ENCODE data around the gene ADD1. TPM values are rescaled to one million over a fixed set of nuclear protein-coding genes. Genes with fewer than 3 reads are reported as not detected.

Gene ADD1
- total RNA-seq, 1 donor from 2014 or later, result 212 TPM

GRCh38 chr4:2818351-2818939 lies 25.2 kb upstream of the ADD1 start:
- peak overlapping the region; percentile 50 for H3K27ac ChIP-seq (replicated peaks)
- no peak for DNase-seq
- H3K27me3 ChIP-seq (ENCODE audit: low read depth), result no peaks in the 10 kb centered on the region
- H3K4me3 ChIP-seq, result peak overlapping the region; percentile 67
- TF ChIP-seq, protein P1, sequence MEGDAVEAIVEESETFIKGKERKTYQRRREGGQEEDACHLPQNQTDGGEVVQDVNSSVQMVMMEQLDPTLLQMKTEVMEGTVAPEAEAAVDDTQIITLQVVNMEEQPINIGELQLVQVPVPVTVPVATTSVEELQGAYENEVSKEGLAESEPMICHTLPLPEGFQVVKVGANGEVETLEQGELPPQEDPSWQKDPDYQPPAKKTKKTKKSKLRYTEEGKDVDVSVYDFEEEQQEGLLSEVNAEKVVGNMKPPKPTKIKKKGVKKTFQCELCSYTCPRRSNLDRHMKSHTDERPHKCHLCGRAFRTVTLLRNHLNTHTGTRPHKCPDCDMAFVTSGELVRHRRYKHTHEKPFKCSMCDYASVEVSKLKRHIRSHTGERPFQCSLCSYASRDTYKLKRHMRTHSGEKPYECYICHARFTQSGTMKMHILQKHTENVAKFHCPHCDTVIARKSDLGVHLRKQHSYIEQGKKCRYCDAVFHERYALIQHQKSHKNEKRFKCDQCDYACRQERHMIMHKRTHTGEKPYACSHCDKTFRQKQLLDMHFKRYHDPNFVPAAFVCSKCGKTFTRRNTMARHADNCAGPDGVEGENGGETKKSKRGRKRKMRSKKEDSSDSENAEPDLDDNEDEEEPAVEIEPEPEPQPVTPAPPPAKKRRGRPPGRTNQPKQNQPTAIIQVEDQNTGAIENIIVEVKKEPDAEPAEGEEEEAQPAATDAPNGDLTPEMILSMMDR (IDR thresholded peaks at IDR 0.05; ENCODE audit: borderline replicate concordance), result no peak
- peaks cover 19% of the 10 kb centered on the region for H3K36me3 ChIP-seq
- peaks cover 10% of the 10 kb centered on the region for H3K9me3 ChIP-seq (replicated peaks)
- intact Hi-C loops (cut with micrococcal nuclease), result no loop called here
- peaks cover 30% of the 10 kb centered on the region for H3K4me1 ChIP-seq

GRCh38 chr4:2819244-2820215 lies 24.1 kb upstream of the ADD1 start:
- no peak overlapping the region for H3K27ac ChIP-seq (replicated peaks)
- H3K4me1 ChIP-seq, result peaks cover 35% of the 10 kb centered on the region
- no peaks in the 10 kb centered on the region for H3K27me3 ChIP-seq (ENCODE audit: low read depth)
- DNase-seq, result peak; percentile 4
- H3K9me3 ChIP-seq (replicated peaks), result peaks cover 10% of the 10 kb centered on the region
- H3K4me3 ChIP-seq, result peak overlapping the region; percentile 67
- peaks cover 30% of the 10 kb centered on the region for H3K36me3 ChIP-seq
- intact Hi-C loops (cut with micrococcal nuclease), result no loop called here
- TF ChIP-seq, protein P1 (IDR thresholded peaks at IDR 0.05; ENCODE audit: borderline replicate concordance), result no peak

GRCh38 chr4:2820216-2820982 lies 23.2 kb upstream of the ADD1 start:
- peaks cover 42% of the 10 kb centered on the region for H3K4me1 ChIP-seq
- H3K27me3 ChIP-seq (ENCODE audit: low read depth), result no peaks in the 10 kb centered on the region
- H3K36me3 ChIP-seq, result peaks cover 35% of the 10 kb centered on the region
- H3K9me3 ChIP-seq (replicated peaks), result peaks cover 10% of the 10 kb centered on the region
- intact Hi-C loops (cut with micrococcal nuclease), result no loop called here
- H3K4me3 ChIP-seq, result no peak overlapping the region
- peak; percentile 11 for DNase-seq
- TF ChIP-seq, protein P1 (IDR thresholded peaks at IDR 0.05; ENCODE audit: borderline replicate concordance), result no peak
- H3K27ac ChIP-seq (replicated peaks), result no peak overlapping the region

- H3K9me3 ChIP-seq (replicated peaks), result no peaks in the 10 kb centered on the region
- peak; percentile 12 for DNase-seq
- peaks cover 39% of the 10 kb centered on the region for H3K4me1 ChIP-seq
- no peak overlapping the region for H3K4me3 ChIP-seq
- TF ChIP-seq, protein P1 (IDR thresholded peaks at IDR 0.05; ENCODE audit: borderline replicate concordance), result no peak
- H3K36me3 ChIP-seq, result peaks cover 46% of the 10 kb centered on the region
- no peak overlapping the region for H3K27ac ChIP-seq (replicated peaks)
- no peaks in the 10 kb centered on the region for H3K27me3 ChIP-seq (ENCODE audit: low read depth)
- intact Hi-C loops (cut with micrococcal nuclease), result no loop called here
Measured at GRCh38 chr4:2822461-2823300, 21.0 kb upstream of the ADD1 start.
